ENCODE measurements around the gene ITGAL. TPM values are rescaled to one million over a fixed set of nuclear protein-coding genes. Genes with fewer than 3 reads are reported as not detected.
A peak's percentile ranks its signal among the peaks of the same experiment; 100 is the strongest.

The ITGAL gene
- total RNA-seq, 1 donor from 2014 or later, result 2.4 TPM

DNA sequence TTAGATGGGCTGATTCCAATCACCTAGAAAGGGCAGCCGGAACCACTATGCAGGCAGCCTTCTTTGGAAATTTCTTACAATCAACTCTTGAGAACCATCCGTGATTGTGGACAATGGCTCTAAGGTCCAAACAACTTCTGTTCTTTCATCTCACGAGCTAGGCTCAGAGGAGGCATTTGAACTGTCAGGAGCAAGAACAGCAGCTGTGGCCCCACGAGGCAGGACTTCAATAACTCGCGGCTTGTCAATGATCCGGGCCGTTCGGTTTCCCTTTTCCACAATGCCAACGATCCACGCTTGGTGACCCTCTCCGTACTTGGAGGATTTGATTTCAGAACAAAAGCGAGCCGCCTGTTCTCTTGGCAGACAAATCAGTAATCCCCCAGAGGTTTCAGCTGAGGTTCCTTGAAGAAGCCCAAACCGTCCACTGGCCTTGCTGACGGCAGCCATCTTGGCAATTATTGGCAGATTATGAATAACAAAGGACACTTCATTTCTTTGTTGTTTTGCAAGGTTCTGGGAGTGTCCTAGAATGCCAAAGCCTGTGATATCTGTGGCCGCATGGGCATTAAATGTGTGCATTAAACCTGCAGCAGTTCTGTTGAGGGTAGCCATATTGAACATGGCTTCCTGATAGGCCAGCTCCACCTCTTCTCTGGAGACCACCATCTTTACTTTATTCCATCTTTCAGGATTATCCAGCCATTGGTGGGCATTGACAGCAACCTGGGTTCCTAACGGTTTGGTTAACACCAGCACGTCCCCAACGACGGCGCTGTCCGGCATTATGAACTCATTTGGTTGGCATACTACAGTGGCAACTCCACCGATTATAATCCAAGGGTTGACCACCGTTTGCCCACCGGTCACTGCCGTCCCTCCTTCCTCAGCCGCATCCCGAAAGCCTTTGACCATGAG lies 28.1 kb upstream of the ITGAL start:
- Histone ChIP-seq H3K4me3 (peak overlapping the region; percentile 92), H3K9me3 (replicated peaks) (no peaks in the 10 kb centered on the region), H3K27ac (replicated peaks) (peak overlapping the region; percentile 98), H3K27me3 (ENCODE audit: low read depth) (no peaks in the 10 kb centered on the region), H3K4me1 (peaks cover 32% of the 10 kb centered on the region), H3K36me3 (peaks cover 23% of the 10 kb centered on the region)
- intact Hi-C loops (cut with micrococcal nuclease), result loop anchor here (10.0 kb wide), 1 partner anchor 80 kb away; the partner anchor contains the start of gene ZNF768
- DNase-seq, result no peak
- TF ChIP-seq CTCF (IDR thresholded peaks at IDR 0.05; ENCODE audit: borderline replicate concordance), result no peak

DNA sequence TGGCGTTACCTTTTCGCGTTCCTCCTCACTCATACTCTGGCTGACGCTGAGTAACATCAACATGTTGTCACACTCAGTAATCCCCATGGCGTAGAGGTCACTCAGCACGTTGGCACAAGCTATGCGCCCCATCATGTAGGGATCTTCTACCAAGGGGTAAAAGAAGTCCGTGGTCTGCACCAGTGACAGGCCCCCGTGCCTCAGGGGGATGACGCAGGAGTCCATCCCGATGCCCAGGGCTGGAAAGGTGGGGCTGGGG lies 27.5 kb upstream of the ITGAL start:
- H3K4me1 ChIP-seq, result peaks cover 32% of the 10 kb centered on the region
- H3K27ac ChIP-seq (replicated peaks), result peak overlapping the region; percentile 98
- peak overlapping the region; percentile 92 for H3K4me3 ChIP-seq
- no peak for DNase-seq
- intact Hi-C loops (cut with micrococcal nuclease), result loop anchor here (10.0 kb wide), 1 partner anchor 80 kb away; the partner anchor contains the start of gene ZNF768
- no peaks in the 10 kb centered on the region for H3K9me3 ChIP-seq (replicated peaks)
- no peak for TF ChIP-seq CTCF (IDR thresholded peaks at IDR 0.05; ENCODE audit: borderline replicate concordance)
- H3K27me3 ChIP-seq (ENCODE audit: low read depth), result no peaks in the 10 kb centered on the region
- H3K36me3 ChIP-seq, result peaks cover 23% of the 10 kb centered on the region

GRCh38 chr16:30445408-30446202 lies 26.9 kb upstream of the ITGAL start, which contains the start of gene SEPHS2:
TSS of gene SEPHS2 (minus strand) at chr16:30445874. CDS start at chr16:30445727, 147 bp downstream.
- intact Hi-C loops (cut with micrococcal nuclease), result loop anchor here (10.0 kb wide), 1 partner anchor 79 kb away; the partner anchor contains the start of gene ZNF768
- peak; percentile 99 for DNase-seq
- Histone ChIP-seq H3K4me3 (peak within 1 kb of the TSS; percentile 92), H3K27me3 (ENCODE audit: low read depth) (peaks cover under 1% of the 10 kb centered on the region), H3K9me3 (replicated peaks) (no peaks in the 10 kb centered on the region), H3K4me1 (peaks cover 32% of the 10 kb centered on the region), H3K27ac (replicated peaks) (peak within 1 kb of the TSS; percentile 98), H3K36me3 (peaks cover 23% of the 10 kb centered on the region)
- peak; percentile 54 for TF ChIP-seq CTCF (IDR thresholded peaks at IDR 0.05; ENCODE audit: borderline replicate concordance)

DNA sequence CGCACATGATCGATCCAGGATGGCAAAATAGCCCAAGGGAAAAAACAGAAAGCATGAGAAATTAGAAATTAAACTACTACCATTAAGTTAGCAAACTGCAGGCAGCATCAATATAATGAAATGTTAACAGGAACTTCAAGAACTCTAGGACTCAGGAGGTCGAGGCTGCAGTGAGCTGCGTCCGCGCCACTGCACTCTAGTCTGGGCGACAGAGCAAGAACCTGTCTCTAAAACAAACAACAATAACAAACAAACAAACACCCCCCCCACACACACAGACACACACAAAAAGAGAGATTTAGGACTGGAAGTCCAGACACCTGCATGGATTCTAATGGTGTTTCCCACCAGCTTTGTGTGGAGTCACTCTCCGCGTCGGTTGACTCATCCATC lies 26.3 kb upstream of the ITGAL start:
- DNase-seq, result no peak
- Histone ChIP-seq H3K4me1 (peaks cover 32% of the 10 kb centered on the region), H3K9me3 (replicated peaks) (no peaks in the 10 kb centered on the region), H3K27me3 (ENCODE audit: low read depth) (peaks cover 3% of the 10 kb centered on the region), H3K4me3 (peak overlapping the region; percentile 92), H3K36me3 (peaks cover 23% of the 10 kb centered on the region), H3K27ac (replicated peaks) (peak overlapping the region; percentile 98)
- no peak for TF ChIP-seq CTCF (IDR thresholded peaks at IDR 0.05; ENCODE audit: borderline replicate concordance)
- intact Hi-C loops (cut with micrococcal nuclease), result loop anchor here (10.0 kb wide), 1 partner anchor 79 kb away; the partner anchor contains the start of gene ZNF768

DNA sequence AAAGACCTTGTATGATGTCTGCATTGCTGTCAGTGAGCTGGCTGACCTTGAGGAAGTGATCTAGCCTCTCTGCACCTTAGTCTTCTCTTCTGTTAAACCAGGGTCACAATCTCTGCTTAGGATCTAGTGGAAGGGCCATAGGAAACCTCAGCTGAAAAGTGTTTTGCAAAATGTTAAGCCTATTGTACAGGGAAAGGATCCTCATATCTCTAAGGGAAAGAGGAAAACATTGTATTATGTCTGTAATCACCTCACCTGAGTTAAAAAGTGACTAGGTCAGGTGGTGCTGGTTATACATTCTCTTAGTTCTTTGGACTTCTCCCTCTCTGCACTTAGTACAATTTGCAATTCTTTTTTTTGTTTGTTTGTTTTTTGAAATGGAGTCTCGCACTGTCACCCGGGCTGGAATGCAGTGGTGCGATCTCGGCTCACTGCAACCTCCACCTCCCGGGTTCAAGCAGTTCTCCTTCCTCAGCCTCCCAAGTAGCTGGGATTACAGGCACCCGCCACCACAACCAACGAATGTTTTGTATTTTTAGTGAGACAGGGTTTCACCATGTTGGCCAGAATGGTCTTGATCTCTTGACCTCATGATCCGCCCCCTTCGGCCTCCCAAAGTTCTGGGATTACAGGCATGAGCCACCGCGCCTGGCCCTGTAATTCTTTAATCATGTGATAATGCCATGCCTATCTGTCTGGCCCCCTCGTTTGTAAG lies 24.9 kb upstream of the ITGAL start:
- intact Hi-C loops (cut with micrococcal nuclease), result loop anchor here (10.0 kb wide), 1 partner anchor 77 kb away; the partner anchor contains the start of gene ZNF768
- Histone ChIP-seq H3K4me1 (peaks cover 32% of the 10 kb centered on the region), H3K9me3 (replicated peaks) (no peaks in the 10 kb centered on the region), H3K4me3 (no peak overlapping the region), H3K27ac (replicated peaks) (no peak overlapping the region), H3K36me3 (peaks cover 22% of the 10 kb centered on the region), H3K27me3 (ENCODE audit: low read depth) (peaks cover 3% of the 10 kb centered on the region)
- no peak for DNase-seq
- TF ChIP-seq CTCF (IDR thresholded peaks at IDR 0.05; ENCODE audit: borderline replicate concordance), result no peak
